ENCODE results near the gene TCF12. TPM values are rescaled to one million over a fixed set of nuclear protein-coding genes. Genes with fewer than 3 reads are reported as not detected.

TCF12 gene
- total and polyA plus RNA-seq, 2 of the 8 experiments (the other 6 are each of a cell fraction or from before 2014, with no cell fraction given), result 85.8 to 101 TPM

GRCh38 chr15:57335719-57336118, 417.3 kb downstream of the TCF12 start:
- 80% methylated on average over 7 of the region's 7 CpGs; no CpG with 5 or more reads in 1 of the 2 experiments for WGBS, 2 experiments (ENCODE audit: extremely low coverage in 1 of 2, insufficient coverage in 1 of 2, insufficient read length in 1 of 2, insufficient replicate concordance in 2 of 2, low coverage in 1 of 2, low lambda C conversion rate in 2 of 2, missing lambda C conversion rate in 1 of 2)
- POLR2A ChIA-PET (ENCODE audit: partially characterized antibody), result no interaction called here
- H3K4me2 ChIP-seq (ENCODE audit: insufficient read depth in 1 of 2, low read depth in 2 of 2, low read length in 2 of 2), result no peak overlapping the region

More at GRCh38 chr15:57335719-57336118, 417.3 kb downstream of the TCF12 start:
- TF ChIP-seq POLR2A (IDR thresholded peaks at IDR 0.05; ENCODE audit: control extremely low read depth in 1 of 2, low read depth in 2 of 2, low read length in 2 of 2) (no peak), EGR1 (IDR thresholded peaks at IDR 0.05; ENCODE audit: borderline replicate concordance, low read depth, low read length) (no peak), TAF1 (IDR thresholded peaks at IDR 0.05; ENCODE audit: low read depth, low read length) (no peak)
- Histone ChIP-seq H3K4me3 (ENCODE audit: extremely low read depth in 1 of 4, insufficient read depth in 2 of 4, low read depth in 3 of 4, low read length in 4 of 4) (no peak overlapping the region), H3K23ac (ENCODE audit: insufficient read length) (no peak overlapping the region), H4K8ac (ENCODE audit: extremely low read depth, insufficient read depth, low read length) (no peak overlapping the region), H3K27me3 (replicated peaks in 1 of 4; ENCODE audit: control insufficient read depth in 3 of 4, extremely low read depth in 1 of 4, insufficient read depth in 3 of 4, low read length in 3 of 4) (no peaks in the 10 kb centered on the region), H3K14ac (ENCODE audit: insufficient read length) (no peak overlapping the region), H3K79me1 (ENCODE audit: low read depth, low read length) (no peaks in the 10 kb centered on the region), H3K18ac (ENCODE audit: extremely low read depth, low read length) (no peak overlapping the region), H2BK5ac (ENCODE audit: low read depth, low read length) (no peak overlapping the region), H2BK12ac (ENCODE audit: low read depth, low read length) (no peak overlapping the region), H3K4me1 (replicated peaks in 1 of 4; ENCODE audit: control insufficient read depth in 3 of 4, insufficient read depth in 4 of 4, low read length in 3 of 4) (peaks cover 0 to 4% (median under 1%) of the 10 kb centered on the region in 4 experiments; a peak in 1 of 7 replicates), H3K56ac (replicated peaks; ENCODE audit: insufficient read length, low read depth, low read length) (no peak overlapping the region), H4K91ac (replicated peaks; ENCODE audit: insufficient read length, low read length) (no peak overlapping the region), H3K4ac (replicated peaks; ENCODE audit: insufficient read length, low read depth, low read length) (no peak overlapping the region), H2BK120ac (replicated peaks; ENCODE audit: low read depth, low read length) (no peak overlapping the region), H4K5ac (ENCODE audit: insufficient read length, low read depth, low read length) (no peak overlapping the region), H3K9ac (replicated peaks in 1 of 4; ENCODE audit: extremely low read depth in 1 of 4, low read depth in 3 of 4, low read length in 3 of 4) (no peak overlapping the region), H3K79me2 (ENCODE audit: control insufficient read depth in 1 of 2, insufficient read depth in 2 of 2, low read length in 2 of 2) (no peaks in the 10 kb centered on the region), H2BK15ac (ENCODE audit: low read length) (no peak overlapping the region), H3K9me3 (ENCODE audit: insufficient read depth in 2 of 2, low read depth in 1 of 2, low read length in 1 of 2) (no peaks in the 10 kb centered on the region), H2AK5ac (ENCODE audit: low read depth, low read length) (no peak overlapping the region), H2AFZ (ENCODE audit: low read length) (no peak overlapping the region), H3K36me3 (ENCODE audit: control insufficient read depth in 2 of 4, insufficient read depth in 4 of 4, low read length in 3 of 4) (no peaks in the 10 kb centered on the region), H4K20me1 (replicated peaks in 1 of 2; ENCODE audit: control insufficient read depth in 1 of 2, insufficient read depth in 2 of 2, low read length in 2 of 2) (no peaks in the 10 kb centered on the region), H3K23me2 (ENCODE audit: low read depth, low read length) (no peaks in the 10 kb centered on the region), H3K27ac (ENCODE audit: low read depth, low read length) (no peak overlapping the region), H2BK20ac (ENCODE audit: low read length) (no peak overlapping the region)
- DNase-seq (ENCODE audit: low read depth in 1 of 2, low spot score in 2 of 2) (no peak), FAIRE-seq (no peak)
- CTCF ChIA-PET (ENCODE audit: partially characterized antibody), result interaction anchor here (0.6 to 14.4 kb wide), 9 partner anchors 10 to 207 kb away, joined by 3 to 302 read pairs (median 4); no protein-coding TSS in a partner anchor
